BE2C (cell line): ENCODE results near the gene NECAB3.

Experiments used
- DNase-seq: peaks from one replicate; pipeline ENCODE4 v3.0.0-alpha.2; 2020
- H3K27me3 ChIP-seq: fragments of 250-450 bp; sonication (Bioruptor Pico); 2 replicates; pipeline ENCODE4 v1.5.1; 2020; ENCODE audit warnings: mild to moderate bottlenecking
- H3K36me3 ChIP-seq: fragments of 250-450 bp; sonication (Bioruptor Pico); 2 replicates; pipeline ENCODE4 v1.5.1; 2020; ENCODE audit warnings: mild to moderate bottlenecking
- H3K4me1 ChIP-seq: fragments of 250-450 bp; sonication (Bioruptor Pico); 2 replicates; pipeline ENCODE4 v1.5.1; 2020
- H3K4me3 ChIP-seq: 2 replicates; pipeline ENCODE4 v1.5.1; 2011; ENCODE audit warnings: low read depth, low read length
- H3K9me3 ChIP-seq: fragments of 250-450 bp; sonication (Bioruptor Pico); 2 replicates; pipeline ENCODE4 v1.5.1; 2020
- TF ChIP-seq, protein P1 (sequence below): IDR thresholded peaks from 2 replicates; pipeline ENCODE4 v1.5.1; 2012; ENCODE audit warnings: mild to moderate bottlenecking, low read depth, low read length

The NECAB3 gene

DNA sequence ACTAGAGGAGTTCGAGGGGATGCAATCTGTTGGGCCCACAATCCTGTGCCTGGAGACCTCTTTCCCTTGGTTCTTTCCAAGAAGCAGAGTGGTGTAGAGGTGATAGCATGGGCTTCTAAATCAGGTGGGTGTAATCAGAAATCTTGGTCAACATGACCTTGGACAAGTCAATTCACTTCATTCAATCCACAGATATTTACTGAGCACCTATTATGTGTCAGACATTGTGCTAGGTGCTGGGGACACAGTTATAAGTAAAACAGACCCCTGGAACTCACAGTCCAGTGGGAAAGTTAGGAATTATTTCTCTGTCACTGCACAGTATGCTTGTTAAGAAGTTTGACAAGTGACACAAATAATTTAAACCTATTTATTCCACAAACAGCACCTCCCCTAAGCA, 15.3 kb upstream of the NECAB3 start:
- no peak for DNase-seq
- peaks cover 6% of the 10 kb centered on the region for H3K4me1 ChIP-seq
- H3K27me3 ChIP-seq: no peaks in the 10 kb centered on the region
- no peaks in the 10 kb centered on the region for H3K9me3 ChIP-seq
- H3K36me3 ChIP-seq: peaks cover under 1% of the 10 kb centered on the region; the same call in 1 of the 2 replicates
- no peak overlapping the region for H3K4me3 ChIP-seq
- TF ChIP-seq, protein P1, sequence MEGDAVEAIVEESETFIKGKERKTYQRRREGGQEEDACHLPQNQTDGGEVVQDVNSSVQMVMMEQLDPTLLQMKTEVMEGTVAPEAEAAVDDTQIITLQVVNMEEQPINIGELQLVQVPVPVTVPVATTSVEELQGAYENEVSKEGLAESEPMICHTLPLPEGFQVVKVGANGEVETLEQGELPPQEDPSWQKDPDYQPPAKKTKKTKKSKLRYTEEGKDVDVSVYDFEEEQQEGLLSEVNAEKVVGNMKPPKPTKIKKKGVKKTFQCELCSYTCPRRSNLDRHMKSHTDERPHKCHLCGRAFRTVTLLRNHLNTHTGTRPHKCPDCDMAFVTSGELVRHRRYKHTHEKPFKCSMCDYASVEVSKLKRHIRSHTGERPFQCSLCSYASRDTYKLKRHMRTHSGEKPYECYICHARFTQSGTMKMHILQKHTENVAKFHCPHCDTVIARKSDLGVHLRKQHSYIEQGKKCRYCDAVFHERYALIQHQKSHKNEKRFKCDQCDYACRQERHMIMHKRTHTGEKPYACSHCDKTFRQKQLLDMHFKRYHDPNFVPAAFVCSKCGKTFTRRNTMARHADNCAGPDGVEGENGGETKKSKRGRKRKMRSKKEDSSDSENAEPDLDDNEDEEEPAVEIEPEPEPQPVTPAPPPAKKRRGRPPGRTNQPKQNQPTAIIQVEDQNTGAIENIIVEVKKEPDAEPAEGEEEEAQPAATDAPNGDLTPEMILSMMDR: no peak

GRCh38 chr20:33688938-33689424, 14.8 kb upstream of the NECAB3 start:
- H3K4me3 ChIP-seq: no peak overlapping the region
- TF ChIP-seq, protein P1: no peak
- H3K36me3 ChIP-seq: peaks cover 6% of the 10 kb centered on the region
- no peak for DNase-seq
- H3K27me3 ChIP-seq: no peaks in the 10 kb centered on the region
- no peaks in the 10 kb centered on the region for H3K9me3 ChIP-seq
- peaks cover 11% of the 10 kb centered on the region for H3K4me1 ChIP-seq

GRCh38 chr20:33687993-33688937, 14.0 kb upstream of the NECAB3 start:
- Histone ChIP-seq H3K27me3 (no peaks in the 10 kb centered on the region), H3K4me3 (no peak overlapping the region), H3K36me3 (peaks cover 8% of the 10 kb centered on the region), H3K9me3 (no peaks in the 10 kb centered on the region), H3K4me1 (peaks cover 13% of the 10 kb centered on the region)
- TF ChIP-seq, protein P1: no peak
- DNase-seq: no peak

GRCh38 chr20:33687370-33687915, 13.2 kb upstream of the NECAB3 start:
- peaks cover 13% of the 10 kb centered on the region for H3K4me1 ChIP-seq
- H3K36me3 ChIP-seq: peaks cover 12% of the 10 kb centered on the region
- DNase-seq: no peak
- no peaks in the 10 kb centered on the region for H3K9me3 ChIP-seq
- TF ChIP-seq, protein P1: no peak
- H3K27me3 ChIP-seq: no peaks in the 10 kb centered on the region
- H3K4me3 ChIP-seq: no peak overlapping the region

DNA sequence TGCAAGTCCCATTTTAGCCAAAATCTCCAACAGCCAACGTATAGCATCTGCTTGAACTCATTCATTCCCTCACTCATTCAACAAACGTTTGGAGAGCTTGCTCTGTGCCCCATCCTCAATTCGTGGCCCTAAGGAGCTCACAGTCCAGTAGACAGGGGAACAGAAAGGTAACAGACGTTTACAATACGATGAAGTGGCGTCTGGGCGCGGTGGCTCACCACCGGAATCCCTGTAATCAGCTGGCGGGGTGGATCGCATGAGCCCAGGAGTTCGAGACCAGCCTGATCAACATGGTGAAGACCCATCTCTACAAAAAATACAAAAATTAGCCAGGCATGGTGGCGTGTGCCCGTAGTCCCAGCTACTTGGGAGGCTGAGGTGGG, 12.7 kb upstream of the NECAB3 start:
- no peak for DNase-seq
- Histone ChIP-seq H3K9me3 (no peaks in the 10 kb centered on the region), H3K4me1 (peaks cover 13% of the 10 kb centered on the region), H3K27me3 (no peaks in the 10 kb centered on the region), H3K36me3 (peaks cover 16% of the 10 kb centered on the region), H3K4me3 (no peak overlapping the region)
- TF ChIP-seq, protein P1: no peak
